ENCODE data around the gene COX14.

The COX14 gene

GRCh38 chr12:50157259-50157658 is 45.2 kb downstream of the COX14 start:
- TF ChIP-seq CTCF (IDR thresholded peaks at IDR 0.05; ENCODE audit: insufficient read depth, low read length, missing control alignments), result no peak
- DNase-seq (ENCODE audit: low read depth, low spot score), result no peak
- ChIA-PET POLR2A (interaction anchor here (1.1 kb wide), 1 partner anchor 10 kb away, joined by 6 read pairs; the partner anchor contains the start of gene CERS5), CTCF (interaction anchor here (0.8 to 2.6 kb wide), 6 partner anchors 9 to 157 kb away, joined by 4 to 11 read pairs (median 6); partner anchors contain the start of genes CERS5 and COX14)
- no peak overlapping the region for H3K4me3 ChIP-seq (ENCODE audit: low read depth, low read length)

- ChIA-PET CTCF (interaction anchor here (0.6 to 1.3 kb wide), 4 partner anchors 9 to 273 kb away, joined by 3 read pairs; partner anchors contain the start of gene GPD1), POLR2A (no interaction called here)
- H3K4me3 ChIP-seq (ENCODE audit: low read depth, low read length), result no peak overlapping the region
- DNase-seq (ENCODE audit: low read depth, low spot score), result no peak
- TF ChIP-seq CTCF (IDR thresholded peaks at IDR 0.05; ENCODE audit: insufficient read depth, low read length, missing control alignments), result no peak
Observed at GRCh38 chr12:50160643-50161042, 48.6 kb downstream of the COX14 start.

- CTCF ChIA-PET, result interaction anchor here (0.9 to 1.8 kb wide), 3 partner anchors 39 to 152 kb away, joined by 3 to 4 read pairs (median 3); no protein-coding TSS in a partner anchor
- no peak for TF ChIP-seq CTCF (IDR thresholded peaks at IDR 0.05; ENCODE audit: insufficient read depth, low read length, missing control alignments)
- no peak for DNase-seq (ENCODE audit: low read depth, low spot score)
- POLR2A ChIA-PET, result no interaction called here
- H3K4me3 ChIP-seq (ENCODE audit: low read depth, low read length), result no peak overlapping the region
Observed at GRCh38 chr12:50162230-50162629, 50.2 kb downstream of the COX14 start.

- no peak for DNase-seq (ENCODE audit: low read depth, low spot score)
- H3K4me3 ChIP-seq (ENCODE audit: low read depth, low read length), result no peak overlapping the region
- CTCF ChIA-PET, result interaction anchor here (0.9 to 1.0 kb wide), 2 partner anchors 32 to 91 kb away, joined by 3 read pairs; no protein-coding TSS in a partner anchor
- POLR2A ChIA-PET, result no interaction called here
- no peak for TF ChIP-seq CTCF (IDR thresholded peaks at IDR 0.05; ENCODE audit: insufficient read depth, low read length, missing control alignments)
Observed at GRCh38 chr12:50164963-50165362, 52.9 kb downstream of the COX14 start.

- ChIA-PET POLR2A (interaction anchor here (0.5 to 1.9 kb wide), 6 partner anchors 10 to 82 kb away, joined by 3 to 6 read pairs (median 4); partner anchors contain the start of genes COX14 and SMARCD1), CTCF (interaction anchor here (1.0 to 2.7 kb wide), 8 partner anchors 10 to 96 kb away, joined by 3 to 29 read pairs (median 6); partner anchors contain the start of genes COX14 and SMARCD1)
- no peak for TF ChIP-seq CTCF (IDR thresholded peaks at IDR 0.05; ENCODE audit: insufficient read depth, low read length, missing control alignments)
- H3K4me3 ChIP-seq (ENCODE audit: low read depth, low read length), result peak overlapping the region; percentile 85
- no peak for DNase-seq (ENCODE audit: low read depth, low spot score)
Observed at GRCh38 chr12:50166799-50167048, 54.7 kb downstream of the COX14 start.

GRCh38 chr12:50167049-50167828 is 55.2 kb downstream of the COX14 start, which contains the start of gene CERS5:
Gene CERS5 (minus strand): TSS chr12:50167369. CDS start chr12:50167297, 72 bp downstream.
- POLR2A ChIA-PET, result interaction anchor here (0.5 to 1.9 kb wide), 10 partner anchors 10 to 200 kb away, joined by 3 to 6 read pairs (median 4); partner anchors contain the start of genes COX14 and SMARCD1
- peak within 1 kb of the TSS; percentile 85 for H3K4me3 ChIP-seq (ENCODE audit: low read depth, low read length)
- CTCF ChIA-PET, result interaction anchor here (0.7 to 2.7 kb wide), 10 partner anchors 10 to 148 kb away, joined by 3 to 29 read pairs (median 5); partner anchors contain the start of genes COX14 and SMARCD1

More at GRCh38 chr12:50167049-50167828, 55.2 kb downstream of the COX14 start, which contains the start of gene CERS5:
- TF ChIP-seq CTCF (IDR thresholded peaks at IDR 0.05; ENCODE audit: insufficient read depth, low read length, missing control alignments), result peak; percentile 16
- DNase-seq (ENCODE audit: low read depth, low spot score), result peak; percentile 87

Measured in AG04449 (cell line).